WTC11 (cell line): ENCODE data around the gene OR10T2. TPM values are rescaled to one million over a fixed set of nuclear protein-coding genes. Genes with fewer than 3 reads are reported as not detected.
"Not testable (repeated sequence)": the region's sequence is repeated elsewhere in the genome, so short reads cannot be mapped to it uniquely, and the experiment has no call there.

Experiments used
- ATAC-seq: fragments of 200-7000 bp; cut with Tn5 transposase; 2 replicates; pipeline ENCODE4 v1.10.0; 2021; ENCODE audit warnings: mild to moderate bottlenecking, moderate library complexity
- CTCF ChIA-PET: fragments of 300-600 bp; sonication (Branson Sonifier 250); formaldehyde crosslinking; loops from one replicate; lab custom pipeline; 2021; ENCODE audit warnings: antibody characterized with exemption; lab: Charles Lee
- POLR2A ChIA-PET: fragments of 350-600 bp; sonication (Branson Sonifier 250); formaldehyde crosslinking; loops from one replicate; lab custom pipeline; 2021; ENCODE audit warnings: antibody characterized with exemption; lab: Charles Lee
- DNase-seq: peaks from one replicate; pipeline ENCODE4 v3.0.0; 2021; ENCODE audit warnings: low spot score
- H3K27ac Mint-ChIP-seq: 2 replicates; pipeline ENCODE4 v1.8.0; 2021; ENCODE audit warnings: mixed read lengths
- H3K27me3 Mint-ChIP-seq: 2 replicates; pipeline ENCODE4 v1.8.0; 2021; ENCODE audit warnings: low read depth, mild to moderate bottlenecking, moderate library complexity, mixed read lengths
- H3K36me3 Mint-ChIP-seq: 2 replicates; pipeline ENCODE4 v1.8.0; 2021; ENCODE audit warnings: mixed read lengths
- H3K4me1 Mint-ChIP-seq: 2 replicates; pipeline ENCODE4 v1.8.0; 2022; ENCODE audit warnings: mixed read lengths
- H3K4me3 Mint-ChIP-seq: 2 replicates; pipeline ENCODE4 v1.8.0; 2021; ENCODE audit warnings: mild to moderate bottlenecking, moderate library complexity, mixed read lengths
- H3K9me3 Mint-ChIP-seq: 2 replicates; pipeline ENCODE4 v1.8.0; 2021; ENCODE audit warnings: mixed read lengths
- CREB1 ChIP-seq: sonication (generic); formaldehyde crosslinking; IDR thresholded peaks from 2 replicates; pipeline ENCODE4 v1.8.0; 2023; ENCODE audit warnings: mild to moderate bottlenecking, missing genetic modification reagents
- ETV6 ChIP-seq: sonication (generic); formaldehyde crosslinking; IDR thresholded peaks from 2 replicates; pipeline ENCODE4 v1.8.1; 2022; ENCODE audit warnings: mild to moderate bottlenecking, missing genetic modification reagents
- FOXJ3 ChIP-seq: sonication (generic); formaldehyde crosslinking; IDR thresholded peaks from 2 replicates; pipeline ENCODE4 v1.9.0; 2021; ENCODE audit warnings: missing genetic modification reagents, mild to moderate bottlenecking, borderline replicate concordance
- FOXK1 ChIP-seq: sonication (generic); formaldehyde crosslinking; IDR thresholded peaks from 2 replicates; pipeline ENCODE4 v1.8.0; 2022; ENCODE audit warnings: mild to moderate bottlenecking, moderate library complexity, missing genetic modification reagents
- GABPB1 ChIP-seq: sonication (generic); formaldehyde crosslinking; IDR thresholded peaks from 2 replicates; pipeline ENCODE4 v1.8.1; 2023; ENCODE audit warnings: mild to moderate bottlenecking, missing genetic modification reagents
- GTF2I ChIP-seq: fragments of 250-450 bp; sonication (Bioruptor Pico); conservative IDR thresholded peaks from 2 replicates; pipeline ENCODE4 v1.4.0; 2021; ENCODE audit warnings: mild to moderate bottlenecking
- NFYB ChIP-seq: sonication (generic); formaldehyde crosslinking; conservative IDR thresholded peaks from 2 replicates; pipeline ENCODE4 v1.8.0; 2022; ENCODE audit warnings: low read depth, missing genetic modification reagents
- PRRX2 ChIP-seq: fragments of 250-450 bp; sonication (Bioruptor Pico); IDR thresholded peaks from 2 replicates; pipeline ENCODE4 v1.8.0; 2021; ENCODE audit warnings: mild to moderate bottlenecking
- RELA ChIP-seq: sonication (generic); formaldehyde crosslinking; IDR thresholded peaks from 2 replicates; pipeline ENCODE4 v1.8.1; 2022; ENCODE audit warnings: missing genetic modification reagents, mild to moderate bottlenecking, borderline replicate concordance
- SMAD3 ChIP-seq: sonication (generic); formaldehyde crosslinking; IDR thresholded peaks from 2 replicates; pipeline ENCODE4 v1.8.0; 2022; ENCODE audit warnings: missing genetic modification reagents, mild to moderate bottlenecking, borderline replicate concordance
- ZNF232 ChIP-seq: sonication (generic); formaldehyde crosslinking; IDR thresholded peaks from 2 replicates; pipeline ENCODE4 v1.8.0; 2022; ENCODE audit warnings: mild to moderate bottlenecking, missing genetic modification reagents
- ZNF317 ChIP-seq: sonication (generic); formaldehyde crosslinking; IDR thresholded peaks from 2 replicates; pipeline ENCODE4 v1.8.1; 2023; ENCODE audit warnings: low read depth, mild to moderate bottlenecking, moderate library complexity, missing genetic modification reagents, borderline replicate concordance
- ZNF396 ChIP-seq: fragments of 250-450 bp; sonication (Bioruptor Pico); IDR thresholded peaks from 2 replicates; pipeline ENCODE4 v1.8.0; 2021; ENCODE audit warnings: mild to moderate bottlenecking, moderate library complexity, borderline replicate concordance
- total RNA-seq: library from RNA; stranded (reverse); gene quantifications from 3 replicates; pipeline ENCODE4 v1.2.3, GENCODE V29; 2021
- TF ChIP-seq, protein P1 (sequence below): fragments of 250-450 bp; sonication (Bioruptor Pico); IDR thresholded peaks from 2 replicates; pipeline ENCODE4 v1.9.0; 2021; ENCODE audit warnings: mild to moderate bottlenecking
- TF ChIP-seq, protein P2 (sequence below): sonication (generic); formaldehyde crosslinking; IDR thresholded peaks from 2 replicates; pipeline ENCODE4 v1.8.0; 2022; ENCODE audit warnings: mild to moderate bottlenecking, missing genetic modification reagents
- TF ChIP-seq, protein P3 (sequence below): sonication (generic); formaldehyde crosslinking; IDR thresholded peaks from 2 replicates; pipeline ENCODE4 v1.8.0; 2022; ENCODE audit warnings: missing genetic modification reagents
- TF ChIP-seq, protein P4 (sequence below): sonication (generic); formaldehyde crosslinking; IDR thresholded peaks from 2 replicates; pipeline ENCODE4 v1.8.0; 2022; ENCODE audit warnings: mild to moderate bottlenecking, missing genetic modification reagents
- TF ChIP-seq, protein P5 (sequence below): sonication (generic); formaldehyde crosslinking; IDR thresholded peaks from 2 replicates; pipeline ENCODE4 v1.8.1; 2022; ENCODE audit warnings: mild to moderate bottlenecking, moderate library complexity, missing genetic modification reagents
- TF ChIP-seq, protein P6 (sequence below): fragments of 250-450 bp; sonication (Bioruptor Pico); IDR thresholded peaks from 2 replicates; pipeline ENCODE4 v1.9.0; 2021; ENCODE audit warnings: mild to moderate bottlenecking

Gene OR10T2
- total RNA-seq, 1 experiment from 2014 or later: not detected

DNA sequence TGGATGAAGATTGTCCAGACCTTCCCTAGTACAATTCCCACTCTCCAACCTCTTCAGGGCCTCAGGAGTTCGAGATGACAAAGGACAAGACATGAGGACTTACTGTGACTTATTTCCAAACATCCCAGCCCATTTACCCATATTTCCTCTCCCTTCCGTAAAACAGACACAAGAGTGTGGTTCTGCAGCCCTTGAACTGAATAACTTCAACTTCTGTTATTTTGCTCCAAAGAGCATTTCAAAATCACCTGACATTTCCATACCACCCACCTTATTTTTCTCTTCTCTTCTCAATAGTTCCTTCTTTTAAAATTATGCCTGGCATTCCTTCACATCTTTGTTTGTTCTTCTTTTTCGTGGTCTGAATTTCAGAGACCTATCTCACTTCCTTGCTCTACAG, 35.5 kb upstream of the OR10T2 start (continued):
- TF ChIP-seq, protein P1, sequence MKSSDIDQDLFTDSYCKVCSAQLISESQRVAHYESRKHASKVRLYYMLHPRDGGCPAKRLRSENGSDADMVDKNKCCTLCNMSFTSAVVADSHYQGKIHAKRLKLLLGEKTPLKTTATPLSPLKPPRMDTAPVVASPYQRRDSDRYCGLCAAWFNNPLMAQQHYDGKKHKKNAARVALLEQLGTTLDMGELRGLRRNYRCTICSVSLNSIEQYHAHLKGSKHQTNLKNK (CRISPR knock-in tag): no peak
- TF ChIP-seq ZNF232 (CRISPR knock-in tag): no peak

DNA sequence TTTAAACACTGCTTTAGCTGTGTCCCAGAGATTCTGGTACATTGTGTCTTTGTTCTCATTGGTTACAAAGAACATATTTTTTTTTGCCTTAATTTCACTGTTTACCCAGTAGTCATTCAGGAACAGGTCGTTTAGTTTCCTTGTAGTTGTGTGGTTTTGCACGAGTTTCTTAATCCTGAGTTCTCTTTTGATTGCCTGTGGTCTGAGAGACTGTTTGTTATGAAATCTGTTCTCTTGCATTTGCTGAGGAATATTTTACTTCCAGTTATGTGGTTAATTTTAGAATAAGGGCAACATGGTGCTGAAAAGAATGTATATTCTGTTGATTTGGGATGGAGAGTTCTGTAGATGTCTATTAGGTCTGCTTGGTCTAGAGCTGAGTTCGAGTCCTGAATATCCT, 30.9 kb upstream of the OR10T2 start:
- H3K4me3 Mint-ChIP-seq, POLR2A ChIA-PET, DNase-seq, H3K27ac Mint-ChIP-seq, ATAC-seq, H3K27me3 Mint-ChIP-seq, CTCF ChIA-PET, H3K4me1 Mint-ChIP-seq: not testable (repeated sequence)
- Mint-ChIP-seq H3K36me3 (peaks cover 12% of the 10 kb centered on the region), H3K9me3 (peaks cover 42% of the 10 kb centered on the region)

DNA sequence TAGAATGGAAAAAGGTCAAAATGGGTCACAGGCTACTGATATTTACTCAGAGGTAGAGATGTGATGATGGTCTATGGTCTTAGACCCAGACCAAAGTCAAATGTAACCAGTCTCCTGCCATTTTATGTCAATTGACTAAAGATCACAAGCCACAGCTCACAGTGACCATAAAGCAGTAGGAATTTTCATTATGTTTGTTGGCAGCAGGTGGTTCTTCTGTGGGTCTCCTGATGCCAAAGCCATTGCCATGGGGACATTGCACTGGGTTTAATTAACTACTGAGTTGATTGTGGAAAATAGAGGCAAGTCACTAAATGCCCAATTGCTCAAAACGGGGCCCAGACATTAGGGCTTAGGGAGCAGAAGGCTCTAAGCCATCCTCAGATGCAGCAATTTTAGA, 26.9 kb upstream of the OR10T2 start, which contains the start of gene OR10K2:
Gene OR10K2 (minus strand): TSS at position 101 of the 400 bp plus-strand sequence. CDS start 5,371 bp downstream, outside the sequence.
- CTCF ChIA-PET: no interaction called here

DNA sequence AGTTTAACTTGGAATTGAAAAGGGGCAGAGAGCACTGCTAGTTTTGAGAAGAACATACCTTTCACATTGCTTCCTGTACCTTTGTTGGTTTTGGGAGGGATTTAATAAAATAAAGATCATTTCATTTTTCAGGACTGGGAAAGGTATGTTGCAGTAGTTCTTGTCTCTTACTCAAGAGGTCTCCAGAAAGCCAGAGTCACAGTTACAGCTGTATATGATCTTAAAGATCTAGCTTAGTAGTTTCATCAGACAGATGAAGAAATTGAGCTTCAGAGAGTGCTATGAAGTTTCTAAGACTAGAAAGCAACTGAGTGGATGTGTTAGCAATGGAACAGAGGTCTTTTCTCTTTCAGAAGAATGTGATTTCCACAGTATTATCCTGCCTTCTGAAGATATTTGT, 25.8 kb upstream of the OR10T2 start:
- H3K4me3 Mint-ChIP-seq: no peak overlapping the region
- TF ChIP-seq, protein P2, sequence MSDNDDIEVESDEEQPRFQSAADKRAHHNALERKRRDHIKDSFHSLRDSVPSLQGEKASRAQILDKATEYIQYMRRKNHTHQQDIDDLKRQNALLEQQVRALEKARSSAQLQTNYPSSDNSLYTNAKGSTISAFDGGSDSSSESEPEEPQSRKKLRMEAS: no peak
- TF ChIP-seq SMAD3 (CRISPR knock-in tag) (no peak), PRRX2 (CRISPR knock-in tag) (no peak), CREB1 (CRISPR knock-in tag) (no peak), ZNF317 (CRISPR knock-in tag) (no peak), RELA (no peak), NFYB (CRISPR knock-in tag) (no peak), ZNF396 (no peak), FOXJ3 (CRISPR knock-in tag) (no peak), FOXK1 (CRISPR knock-in tag) (no peak), ETV6 (CRISPR knock-in tag) (no peak), GTF2I (CRISPR knock-in tag) (no peak)
- TF ChIP-seq, protein P3, sequence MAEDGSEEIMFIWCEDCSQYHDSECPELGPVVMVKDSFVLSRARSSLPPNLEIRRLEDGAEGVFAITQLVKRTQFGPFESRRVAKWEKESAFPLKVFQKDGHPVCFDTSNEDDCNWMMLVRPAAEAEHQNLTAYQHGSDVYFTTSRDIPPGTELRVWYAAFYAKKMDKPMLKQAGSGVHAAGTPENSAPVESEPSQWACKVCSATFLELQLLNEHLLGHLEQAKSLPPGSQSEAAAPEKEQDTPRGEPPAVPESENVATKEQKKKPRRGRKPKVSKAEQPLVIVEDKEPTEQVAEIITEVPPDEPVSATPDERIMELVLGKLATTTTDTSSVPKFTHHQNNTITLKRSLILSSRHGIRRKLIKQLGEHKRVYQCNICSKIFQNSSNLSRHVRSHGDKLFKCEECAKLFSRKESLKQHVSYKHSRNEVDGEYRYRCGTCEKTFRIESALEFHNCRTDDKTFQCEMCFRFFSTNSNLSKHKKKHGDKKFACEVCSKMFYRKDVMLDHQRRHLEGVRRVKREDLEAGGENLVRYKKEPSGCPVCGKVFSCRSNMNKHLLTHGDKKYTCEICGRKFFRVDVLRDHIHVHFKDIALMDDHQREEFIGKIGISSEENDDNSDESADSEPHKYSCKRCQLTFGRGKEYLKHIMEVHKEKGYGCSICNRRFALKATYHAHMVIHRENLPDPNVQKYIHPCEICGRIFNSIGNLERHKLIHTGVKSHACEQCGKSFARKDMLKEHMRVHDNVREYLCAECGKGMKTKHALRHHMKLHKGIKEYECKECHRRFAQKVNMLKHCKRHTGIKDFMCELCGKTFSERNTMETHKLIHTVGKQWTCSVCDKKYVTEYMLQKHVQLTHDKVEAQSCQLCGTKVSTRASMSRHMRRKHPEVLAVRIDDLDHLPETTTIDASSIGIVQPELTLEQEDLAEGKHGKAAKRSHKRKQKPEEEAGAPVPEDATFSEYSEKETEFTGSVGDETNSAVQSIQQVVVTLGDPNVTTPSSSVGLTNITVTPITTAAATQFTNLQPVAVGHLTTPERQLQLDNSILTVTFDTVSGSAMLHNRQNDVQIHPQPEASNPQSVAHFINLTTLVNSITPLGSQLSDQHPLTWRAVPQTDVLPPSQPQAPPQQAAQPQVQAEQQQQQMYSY (CRISPR knock-in tag): no peak
- TF ChIP-seq, protein P4, sequence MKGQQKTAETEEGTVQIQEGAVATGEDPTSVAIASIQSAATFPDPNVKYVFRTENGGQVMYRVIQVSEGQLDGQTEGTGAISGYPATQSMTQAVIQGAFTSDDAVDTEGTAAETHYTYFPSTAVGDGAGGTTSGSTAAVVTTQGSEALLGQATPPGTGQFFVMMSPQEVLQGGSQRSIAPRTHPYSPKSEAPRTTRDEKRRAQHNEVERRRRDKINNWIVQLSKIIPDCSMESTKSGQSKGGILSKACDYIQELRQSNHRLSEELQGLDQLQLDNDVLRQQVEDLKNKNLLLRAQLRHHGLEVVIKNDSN: no peak

More for the DNA sequence above, 26.9 kb upstream of the OR10T2 start, which contains the start of gene OR10K2:
- ATAC-seq (no peak), DNase-seq (no peak)
- no peaks in the 10 kb centered on the region for H3K36me3 Mint-ChIP-seq
- POLR2A ChIA-PET: no interaction called here
- peaks cover 30% of the 10 kb centered on the region for H3K4me1 Mint-ChIP-seq
- no peaks in the 10 kb centered on the region for H3K27me3 Mint-ChIP-seq
- no peak within 1 kb of the TSS for H3K4me3 Mint-ChIP-seq
- H3K27ac Mint-ChIP-seq: no peak within 1 kb of the TSS; the same call in 1 of the 2 replicates
- peaks cover 17% of the 10 kb centered on the region for H3K9me3 Mint-ChIP-seq
- TF ChIP-seq, protein P5, sequence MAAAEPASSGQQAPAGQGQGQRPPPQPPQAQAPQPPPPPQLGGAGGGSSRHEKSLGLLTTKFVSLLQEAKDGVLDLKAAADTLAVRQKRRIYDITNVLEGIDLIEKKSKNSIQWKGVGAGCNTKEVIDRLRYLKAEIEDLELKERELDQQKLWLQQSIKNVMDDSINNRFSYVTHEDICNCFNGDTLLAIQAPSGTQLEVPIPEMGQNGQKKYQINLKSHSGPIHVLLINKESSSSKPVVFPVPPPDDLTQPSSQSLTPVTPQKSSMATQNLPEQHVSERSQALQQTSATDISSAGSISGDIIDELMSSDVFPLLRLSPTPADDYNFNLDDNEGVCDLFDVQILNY (CRISPR knock-in tag): no peak
- TF ChIP-seq GABPB1: no peak
- TF ChIP-seq, protein P6, sequence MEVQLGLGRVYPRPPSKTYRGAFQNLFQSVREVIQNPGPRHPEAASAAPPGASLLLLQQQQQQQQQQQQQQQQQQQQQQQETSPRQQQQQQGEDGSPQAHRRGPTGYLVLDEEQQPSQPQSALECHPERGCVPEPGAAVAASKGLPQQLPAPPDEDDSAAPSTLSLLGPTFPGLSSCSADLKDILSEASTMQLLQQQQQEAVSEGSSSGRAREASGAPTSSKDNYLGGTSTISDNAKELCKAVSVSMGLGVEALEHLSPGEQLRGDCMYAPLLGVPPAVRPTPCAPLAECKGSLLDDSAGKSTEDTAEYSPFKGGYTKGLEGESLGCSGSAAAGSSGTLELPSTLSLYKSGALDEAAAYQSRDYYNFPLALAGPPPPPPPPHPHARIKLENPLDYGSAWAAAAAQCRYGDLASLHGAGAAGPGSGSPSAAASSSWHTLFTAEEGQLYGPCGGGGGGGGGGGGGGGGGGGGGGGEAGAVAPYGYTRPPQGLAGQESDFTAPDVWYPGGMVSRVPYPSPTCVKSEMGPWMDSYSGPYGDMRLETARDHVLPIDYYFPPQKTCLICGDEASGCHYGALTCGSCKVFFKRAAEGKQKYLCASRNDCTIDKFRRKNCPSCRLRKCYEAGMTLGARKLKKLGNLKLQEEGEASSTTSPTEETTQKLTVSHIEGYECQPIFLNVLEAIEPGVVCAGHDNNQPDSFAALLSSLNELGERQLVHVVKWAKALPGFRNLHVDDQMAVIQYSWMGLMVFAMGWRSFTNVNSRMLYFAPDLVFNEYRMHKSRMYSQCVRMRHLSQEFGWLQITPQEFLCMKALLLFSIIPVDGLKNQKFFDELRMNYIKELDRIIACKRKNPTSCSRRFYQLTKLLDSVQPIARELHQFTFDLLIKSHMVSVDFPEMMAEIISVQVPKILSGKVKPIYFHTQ (CRISPR knock-in tag): no peak

More for the DNA sequence above, 25.8 kb upstream of the OR10T2 start:
- Mint-ChIP-seq H3K36me3 (no peaks in the 10 kb centered on the region), H3K27ac (no peak overlapping the region), H3K27me3 (no peaks in the 10 kb centered on the region), H3K9me3 (peaks cover 24% of the 10 kb centered on the region), H3K4me1 (peaks cover 31% of the 10 kb centered on the region)
- POLR2A ChIA-PET: no interaction called here
- CTCF ChIA-PET: interaction anchor here (1.0 kb wide), 1 partner anchor 71 kb away, joined by 5 read pairs; no protein-coding TSS in a partner anchor
- DNase-seq (no peak), ATAC-seq (no peak)
